Peyer's patch (tissue), 4 donors: Measurements from ENCODE around the gene ANKRD11. TPM values are rescaled to one million over a fixed set of nuclear protein-coding genes. Genes with fewer than 3 reads are reported as not detected.

ENCODE experiments used
- DNase-seq, 3 donors: peaks; one replicate each; pipeline ENCODE4 v3.0.0-alpha.2; 2017 to 2019
- H3K27ac ChIP-seq, 4 donors: fragments of 200-600 bp; sonication (generic); one replicate each; pipeline ENCODE4 v1.5.1; 2016 to 2019
- H3K27me3 ChIP-seq, 2 donors: fragments of 200-600 bp; sonication (generic); one replicate each; pipeline ENCODE4 v1.5.1; 2019
- H3K36me3 ChIP-seq, 3 donors: fragments of 200-600 bp; sonication (generic); one replicate each; pipeline ENCODE4 v1.5.1; 2016 to 2019
- H3K4me1 ChIP-seq, 4 donors: fragments of 200-600 bp; sonication (generic); one replicate each; pipeline ENCODE4 v1.5.1; 2016 to 2019
- H3K4me3 ChIP-seq, 4 donors: fragments of 200-600 bp; sonication (generic); 1 replicate in 3 of 4; 2 replicates in 1 of 4; pipeline ENCODE4 v1.5.1; 2016 to 2019; ENCODE audit warnings: mild to moderate bottlenecking in 1 of 4
- H3K9me3 ChIP-seq, 4 donors: fragments of 200-600 bp; sonication (generic); one replicate each; pipeline ENCODE4 v1.5.1; 2016 to 2019; ENCODE audit warnings: mild to moderate bottlenecking in 1 of 4
- CTCF ChIP-seq, 6 experiments: fragments of 450-650 bp in 4 of 6; fragments of 200-600 bp in 2 of 6; sonication (generic) in 1 of 6; IDR thresholded peaks; one replicate each; pipeline ENCODE4 v1.5.1; 2017 to 2019; ENCODE audit warnings: antibody characterized with exemption in 6 of 6, mild to moderate bottlenecking in 3 of 6, moderate library complexity in 1 of 6
- POLR2A ChIP-seq, 2 donors: fragments of 450-650 bp; IDR thresholded peaks; one replicate each; pipeline ENCODE4 v1.5.1; 2017; ENCODE audit warnings: antibody characterized with exemption in 2 of 2, mild to moderate bottlenecking in 2 of 2, moderate library complexity in 2 of 2
- total RNA-seq, 4 donors: library from RNA; depleted of rRNA; stranded (reverse); fragments of >200 nt; gene quantifications; one replicate each; pipeline ENCODE4 v1.1.0, GENCODE V29; 2016

ANKRD11 gene
- total RNA-seq, 4 donors from 2014 or later, result 177 to 227 (median 211) TPM

GRCh38 chr16:89281829-89282228 lies 208.5 kb downstream of the ANKRD11 start:
- Histone ChIP-seq H3K9me3 (no peaks in the 10 kb centered on the region), H3K27me3 (no peaks in the 10 kb centered on the region)
- no peak for TF ChIP-seq POLR2A (IDR thresholded peaks at IDR 0.05)
- TF ChIP-seq CTCF (IDR thresholded peaks at IDR 0.05), result no peak

GRCh38 chr16:89281189-89281577 lies 209.2 kb downstream of the ANKRD11 start:
- DNase-seq, result no peak
- TF ChIP-seq CTCF (IDR thresholded peaks at IDR 0.05) (no peak), POLR2A (IDR thresholded peaks at IDR 0.05) (no peak)
- H3K4me3 ChIP-seq, result no peak overlapping the region
- no peaks in the 10 kb centered on the region for H3K9me3 ChIP-seq
- H3K36me3 ChIP-seq, result peaks cover 0 to 90% (median 3%) of the 10 kb centered on the region in 3 donors
- H3K27ac ChIP-seq, result no peak overlapping the region
- no peaks in the 10 kb centered on the region for H3K4me1 ChIP-seq
- H3K27me3 ChIP-seq, result no peaks in the 10 kb centered on the region

More at GRCh38 chr16:89281829-89282228, 208.5 kb downstream of the ANKRD11 start:
- no peaks in the 10 kb centered on the region for H3K4me1 ChIP-seq
- H3K4me3 ChIP-seq, result no peak overlapping the region
- DNase-seq, result no peak
- peaks cover 0 to 90% (median 3%) of the 10 kb centered on the region in 3 donors for H3K36me3 ChIP-seq
- no peak overlapping the region for H3K27ac ChIP-seq

- no peak overlapping the region for H3K4me3 ChIP-seq
- H3K9me3 ChIP-seq, result no peaks in the 10 kb centered on the region
- DNase-seq, result no peak
- TF ChIP-seq POLR2A (IDR thresholded peaks at IDR 0.05) (no peak), CTCF (IDR thresholded peaks at IDR 0.05) (no peak)
- no peak overlapping the region for H3K27ac ChIP-seq
- H3K27me3 ChIP-seq, result no peaks in the 10 kb centered on the region
- H3K4me1 ChIP-seq, result no peaks in the 10 kb centered on the region
- peaks cover 0 to 90% (median 0%) of the 10 kb centered on the region in 3 donors for H3K36me3 ChIP-seq
Measured at GRCh38 chr16:89280546-89281188, 209.7 kb downstream of the ANKRD11 start.

GRCh38 chr16:89279666-89280481 lies 210.5 kb downstream of the ANKRD11 start:
- peaks cover 0 to 90% (median 0%) of the 10 kb centered on the region in 3 donors for H3K36me3 ChIP-seq
- no peak for DNase-seq
- no peak overlapping the region for H3K4me3 ChIP-seq
- H3K4me1 ChIP-seq, result peaks cover 0 to 8% (median 0%) of the 10 kb centered on the region in 4 donors
- TF ChIP-seq CTCF (IDR thresholded peaks at IDR 0.05) (no peak), POLR2A (IDR thresholded peaks at IDR 0.05) (no peak)
- no peaks in the 10 kb centered on the region for H3K9me3 ChIP-seq
- H3K27me3 ChIP-seq, result no peaks in the 10 kb centered on the region
- no peak overlapping the region for H3K27ac ChIP-seq

GRCh38 chr16:89278441-89279240 lies 211.7 kb downstream of the ANKRD11 start:
- DNase-seq, result no peak
- Histone ChIP-seq H3K27me3 (no peaks in the 10 kb centered on the region), H3K4me1 (peaks cover 0 to 9% (median 0%) of the 10 kb centered on the region in 4 donors), H3K27ac (no peak overlapping the region), H3K4me3 (no peak overlapping the region), H3K36me3 (peaks cover 0 to 91% (median 0%) of the 10 kb centered on the region in 3 donors), H3K9me3 (no peaks in the 10 kb centered on the region)
- TF ChIP-seq POLR2A (IDR thresholded peaks at IDR 0.05), result no peak
- TF ChIP-seq CTCF (IDR thresholded peaks at IDR 0.05), result no peak
